Measurements from ENCODE around the gene TMEM266.

The TMEM266 gene

GRCh38 chr15:76204916-76205460, 145.2 kb downstream of the TMEM266 start:
- Histone ChIP-seq H3K27me3 (no peaks in the 10 kb centered on the region), H3K4me3 (ENCODE audit: low read depth in 1 of 2, low read length in 1 of 2) (no peak overlapping the region), H3K27ac (no peak overlapping the region), H3K9me3 (no peaks in the 10 kb centered on the region), H3K4me1 (ENCODE audit: control insufficient read depth in 1 of 2, insufficient read depth in 1 of 2, low read depth in 1 of 2, low read length in 1 of 2) (no peaks in the 10 kb centered on the region), H3K36me3 (peaks cover 42% of the 10 kb centered on the region)
- no peak for TF ChIP-seq CTCF (IDR thresholded peaks at IDR 0.05)

- TF ChIP-seq CTCF (IDR thresholded peaks at IDR 0.05): no peak
- H3K27me3 ChIP-seq: no peaks in the 10 kb centered on the region
- H3K9me3 ChIP-seq: no peaks in the 10 kb centered on the region
- H3K36me3 ChIP-seq: peaks cover 57% of the 10 kb centered on the region
- no peak overlapping the region for H3K27ac ChIP-seq
- no peak overlapping the region for H3K4me3 ChIP-seq (ENCODE audit: low read depth in 1 of 2, low read length in 1 of 2)
- H3K4me1 ChIP-seq (ENCODE audit: control insufficient read depth in 1 of 2, insufficient read depth in 1 of 2, low read depth in 1 of 2, low read length in 1 of 2): no peaks in the 10 kb centered on the region
Measured at GRCh38 chr15:76206325-76206976, 146.7 kb downstream of the TMEM266 start.

- no peaks in the 10 kb centered on the region for H3K4me1 ChIP-seq (ENCODE audit: control insufficient read depth in 1 of 2, insufficient read depth in 1 of 2, low read depth in 1 of 2, low read length in 1 of 2)
- no peak for TF ChIP-seq CTCF (IDR thresholded peaks at IDR 0.05)
- H3K9me3 ChIP-seq: no peaks in the 10 kb centered on the region
- H3K27me3 ChIP-seq: no peaks in the 10 kb centered on the region
- peaks cover 74% of the 10 kb centered on the region for H3K36me3 ChIP-seq
- no peak overlapping the region for H3K27ac ChIP-seq
- H3K4me3 ChIP-seq (ENCODE audit: low read depth in 1 of 2, low read length in 1 of 2): no peak overlapping the region
Measured at GRCh38 chr15:76208084-76208785, 148.4 kb downstream of the TMEM266 start.

- Histone ChIP-seq H3K36me3 (peaks cover 74% of the 10 kb centered on the region), H3K4me3 (ENCODE audit: low read depth in 1 of 2, low read length in 1 of 2) (no peak overlapping the region), H3K9me3 (no peaks in the 10 kb centered on the region), H3K4me1 (ENCODE audit: control insufficient read depth in 1 of 2, insufficient read depth in 1 of 2, low read depth in 1 of 2, low read length in 1 of 2) (no peaks in the 10 kb centered on the region), H3K27me3 (no peaks in the 10 kb centered on the region), H3K27ac (no peak overlapping the region)
- no peak for TF ChIP-seq CTCF (IDR thresholded peaks at IDR 0.05)
Measured at GRCh38 chr15:76208786-76209424, 149.1 kb downstream of the TMEM266 start.

GRCh38 chr15:76209523-76209922, 149.7 kb downstream of the TMEM266 start:
- Histone ChIP-seq H3K27me3 (no peaks in the 10 kb centered on the region), H3K4me1 (ENCODE audit: control insufficient read depth in 1 of 2, insufficient read depth in 1 of 2, low read depth in 1 of 2, low read length in 1 of 2) (no peaks in the 10 kb centered on the region), H3K9me3 (no peaks in the 10 kb centered on the region), H3K27ac (no peak overlapping the region), H3K4me3 (ENCODE audit: low read depth in 1 of 2, low read length in 1 of 2) (no peak overlapping the region), H3K36me3 (peaks cover 79% of the 10 kb centered on the region)
- TF ChIP-seq CTCF (IDR thresholded peaks at IDR 0.05): no peak
